GM12801 (cell line): Measurements from ENCODE around the gene LUC7L3.

ENCODE experiments used
- TF ChIP-seq, protein P1 (sequence below): IDR thresholded peaks from one replicate; pipeline ENCODE4 v1.5.1; 2011; ENCODE audit warnings: control low read depth; ENCODE audit not compliant: insufficient read length; ENCODE audit errors: extremely low read depth

LUC7L3 gene

DNA sequence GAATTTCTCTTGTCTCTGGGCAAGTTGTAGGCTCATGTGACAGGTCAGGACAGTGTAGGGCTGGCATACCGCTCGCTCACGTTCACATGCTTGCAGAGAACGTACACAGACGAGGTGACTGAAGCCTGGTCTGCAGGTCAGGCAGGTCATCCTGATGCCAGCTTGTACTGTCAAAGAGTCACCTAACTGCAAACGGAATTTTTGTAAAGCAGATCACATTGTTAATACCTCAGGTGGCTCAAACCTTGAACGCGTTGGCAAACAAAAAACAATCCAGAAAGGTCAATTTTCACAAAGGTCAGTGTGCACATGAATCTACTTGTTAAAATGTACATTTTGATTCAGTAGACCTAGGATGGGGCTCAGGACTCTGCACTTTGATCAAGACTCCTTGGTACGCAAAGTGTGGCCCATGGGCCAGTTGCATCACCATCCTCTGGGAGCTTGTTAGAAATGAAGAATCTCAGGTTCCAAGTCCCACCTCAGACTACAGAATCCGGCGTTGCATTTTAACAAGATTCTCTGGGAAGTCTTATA, 40.3 kb upstream of the LUC7L3 start:
- TF ChIP-seq, protein P1, sequence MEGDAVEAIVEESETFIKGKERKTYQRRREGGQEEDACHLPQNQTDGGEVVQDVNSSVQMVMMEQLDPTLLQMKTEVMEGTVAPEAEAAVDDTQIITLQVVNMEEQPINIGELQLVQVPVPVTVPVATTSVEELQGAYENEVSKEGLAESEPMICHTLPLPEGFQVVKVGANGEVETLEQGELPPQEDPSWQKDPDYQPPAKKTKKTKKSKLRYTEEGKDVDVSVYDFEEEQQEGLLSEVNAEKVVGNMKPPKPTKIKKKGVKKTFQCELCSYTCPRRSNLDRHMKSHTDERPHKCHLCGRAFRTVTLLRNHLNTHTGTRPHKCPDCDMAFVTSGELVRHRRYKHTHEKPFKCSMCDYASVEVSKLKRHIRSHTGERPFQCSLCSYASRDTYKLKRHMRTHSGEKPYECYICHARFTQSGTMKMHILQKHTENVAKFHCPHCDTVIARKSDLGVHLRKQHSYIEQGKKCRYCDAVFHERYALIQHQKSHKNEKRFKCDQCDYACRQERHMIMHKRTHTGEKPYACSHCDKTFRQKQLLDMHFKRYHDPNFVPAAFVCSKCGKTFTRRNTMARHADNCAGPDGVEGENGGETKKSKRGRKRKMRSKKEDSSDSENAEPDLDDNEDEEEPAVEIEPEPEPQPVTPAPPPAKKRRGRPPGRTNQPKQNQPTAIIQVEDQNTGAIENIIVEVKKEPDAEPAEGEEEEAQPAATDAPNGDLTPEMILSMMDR = no peak

DNA sequence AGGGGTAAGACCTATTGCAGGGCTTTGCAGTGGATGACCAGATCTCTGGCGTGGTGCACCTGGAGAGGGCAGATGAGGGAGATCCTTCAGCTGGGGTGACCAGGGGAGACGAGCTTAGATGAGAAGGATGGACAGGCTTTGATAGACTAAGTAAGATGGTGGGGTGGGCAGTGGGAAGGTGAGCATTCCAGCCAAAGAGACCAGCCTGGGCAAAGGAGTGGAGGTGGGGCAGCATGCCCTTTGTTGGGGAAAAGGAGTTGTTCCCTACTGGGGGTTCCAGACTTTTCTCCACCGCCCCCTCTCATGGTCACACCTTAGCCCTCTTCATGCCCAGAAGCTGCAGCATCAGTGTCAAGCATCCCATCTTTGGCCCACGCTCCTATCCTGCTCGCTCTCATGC, 39.3 kb upstream of the LUC7L3 start:
- TF ChIP-seq, protein P1 = no peak

DNA sequence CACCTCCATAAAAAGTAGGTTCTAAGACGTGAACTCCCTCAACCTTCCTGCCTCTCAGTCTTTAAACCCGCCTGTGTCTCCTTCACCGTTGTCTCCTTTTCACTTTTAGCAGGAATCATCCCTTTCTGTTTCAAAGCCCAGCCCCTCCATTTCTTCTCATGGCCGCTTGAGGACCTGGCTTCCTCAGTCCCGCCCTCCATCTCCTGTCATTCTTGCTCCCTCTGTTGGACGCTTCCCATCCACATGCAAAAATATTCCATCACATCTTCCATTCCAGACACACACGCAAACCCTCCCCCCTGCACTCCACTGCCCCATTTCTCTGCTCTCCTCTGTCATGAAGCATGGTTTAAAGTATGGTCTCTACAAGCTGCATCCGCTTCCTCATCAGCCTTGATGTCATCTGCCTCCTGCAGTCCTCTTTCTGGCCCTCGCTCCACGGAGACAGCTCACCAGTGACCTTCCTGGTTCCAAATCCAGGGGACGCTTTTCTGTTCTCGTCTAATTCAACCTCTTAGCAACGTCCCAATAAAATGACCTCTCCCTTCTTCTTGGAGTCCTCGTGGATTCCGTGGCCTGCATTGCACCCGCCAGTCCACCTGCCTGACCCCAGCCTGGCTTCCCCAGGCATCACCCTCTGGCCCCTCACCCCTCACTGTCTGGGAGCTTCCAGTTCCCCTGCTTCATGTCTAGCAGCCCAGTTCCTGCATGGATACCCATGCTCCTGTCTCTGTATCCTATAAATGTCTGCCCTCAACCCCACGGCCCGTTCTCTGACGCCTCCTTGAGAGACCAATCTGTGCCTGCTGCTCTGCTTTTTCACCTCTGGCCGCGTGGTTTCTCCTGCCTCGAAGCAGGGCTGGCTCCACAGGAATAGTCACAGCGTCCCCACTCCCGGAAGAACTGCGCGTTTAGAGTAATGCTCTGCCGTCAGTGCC, 37.9 kb upstream of the LUC7L3 start:
- TF ChIP-seq, protein P1 = no peak

DNA sequence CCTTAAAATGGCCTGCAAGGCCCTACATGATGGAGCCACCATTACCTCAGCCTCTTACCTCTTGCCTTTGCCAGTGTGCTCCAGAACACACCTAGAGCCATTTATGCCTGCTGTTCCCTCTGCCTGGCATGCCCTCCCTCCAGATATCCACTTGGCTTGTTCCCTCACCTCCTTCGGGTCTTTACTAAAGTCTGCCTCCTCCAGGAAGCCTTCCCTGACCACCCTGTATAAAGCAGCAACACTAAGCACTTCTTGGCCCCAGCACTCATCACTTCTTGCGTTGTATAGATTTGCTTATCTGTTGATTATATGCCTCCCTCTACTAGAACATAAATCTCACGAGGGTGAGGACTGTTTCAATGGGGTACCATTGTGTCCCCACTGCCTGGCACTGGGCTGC, 37.0 kb upstream of the LUC7L3 start:
- TF ChIP-seq, protein P1 = no peak

DNA sequence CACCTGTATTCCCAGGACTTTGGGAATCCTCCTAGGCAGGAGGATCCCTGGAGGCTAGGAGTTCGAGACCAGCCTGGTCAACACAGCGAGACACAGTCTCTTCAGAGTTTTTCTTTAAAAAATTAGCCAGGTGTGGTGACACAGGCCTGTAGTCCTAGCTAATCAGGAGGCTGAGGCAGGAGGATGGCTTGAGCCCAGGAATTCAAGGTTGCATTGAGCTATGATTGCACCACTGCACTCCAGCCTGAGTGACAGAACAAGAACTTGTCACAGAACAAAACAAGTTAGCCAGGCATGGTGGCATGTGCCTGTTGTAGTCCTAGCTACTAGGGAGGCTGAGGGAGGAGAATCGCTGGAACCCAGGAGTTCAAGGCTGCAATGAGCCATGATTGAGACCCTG, 36.5 kb upstream of the LUC7L3 start:
- TF ChIP-seq, protein P1 = no peak

DNA sequence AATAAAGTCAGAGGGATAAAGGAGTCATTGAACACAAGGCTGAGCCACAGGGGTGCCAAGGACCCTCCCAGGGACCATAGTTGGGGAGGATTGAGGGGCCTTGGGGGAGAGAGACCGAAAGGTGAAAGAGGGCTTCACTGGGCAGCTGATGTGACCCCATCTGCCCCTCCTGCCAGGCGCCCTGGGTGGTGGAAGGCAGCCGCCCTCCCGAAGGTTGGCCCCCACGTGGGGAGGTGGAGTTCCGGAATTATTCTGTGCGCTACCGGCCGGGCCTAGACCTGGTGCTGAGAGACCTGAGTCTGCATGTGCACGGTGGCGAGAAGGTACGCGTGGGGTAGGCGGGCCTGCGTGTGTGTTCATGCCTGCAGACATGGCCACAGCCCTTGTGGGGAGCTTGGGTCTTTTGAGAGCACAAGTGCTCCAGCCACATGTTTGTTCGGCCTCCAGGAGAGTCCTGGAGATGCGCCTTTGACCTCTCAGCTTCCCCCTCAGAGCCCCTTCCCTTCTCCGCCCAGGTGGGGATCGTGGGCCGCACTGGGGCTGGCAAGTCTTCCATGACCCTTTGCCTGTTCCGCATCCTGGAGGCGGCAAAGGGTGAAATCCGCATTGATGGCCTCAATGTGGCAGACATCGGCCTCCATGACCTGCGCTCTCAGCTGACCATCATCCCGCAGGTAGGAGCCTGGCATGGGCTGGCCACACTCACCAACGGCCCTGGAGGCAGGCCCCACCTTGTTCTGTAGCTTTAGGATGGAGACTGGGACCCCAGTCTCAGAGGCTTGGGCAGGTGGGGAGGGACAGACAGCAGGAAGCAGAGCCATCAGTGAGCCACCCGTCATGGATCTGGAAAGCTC, 35.7 kb upstream of the LUC7L3 start:
- TF ChIP-seq, protein P1 = no peak

DNA sequence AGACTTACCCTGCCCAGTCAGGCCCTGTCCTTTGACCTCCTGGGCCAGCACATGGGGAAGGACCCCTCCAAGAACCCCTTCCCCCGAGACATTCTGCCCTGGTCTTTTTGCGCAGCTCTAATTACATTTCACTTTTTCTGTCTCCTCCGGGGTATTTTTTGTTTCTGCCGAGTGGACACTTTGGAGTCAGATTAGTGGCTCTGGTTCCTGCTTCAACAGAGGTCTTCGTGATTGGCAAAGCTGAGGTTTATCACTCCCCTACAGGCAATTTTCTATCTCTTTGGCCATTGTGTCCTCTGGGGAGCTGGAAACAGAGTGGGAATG, 35.2 kb upstream of the LUC7L3 start:
- TF ChIP-seq, protein P1 = no peak
